COR-L47 (cell line): ENCODE results near the gene NACAD.

Experiments used
- DNase-seq: peaks from one replicate; lab custom pipeline; 2025; lab: John Stamatoyannopoulos, UW

NACAD gene, protein sequence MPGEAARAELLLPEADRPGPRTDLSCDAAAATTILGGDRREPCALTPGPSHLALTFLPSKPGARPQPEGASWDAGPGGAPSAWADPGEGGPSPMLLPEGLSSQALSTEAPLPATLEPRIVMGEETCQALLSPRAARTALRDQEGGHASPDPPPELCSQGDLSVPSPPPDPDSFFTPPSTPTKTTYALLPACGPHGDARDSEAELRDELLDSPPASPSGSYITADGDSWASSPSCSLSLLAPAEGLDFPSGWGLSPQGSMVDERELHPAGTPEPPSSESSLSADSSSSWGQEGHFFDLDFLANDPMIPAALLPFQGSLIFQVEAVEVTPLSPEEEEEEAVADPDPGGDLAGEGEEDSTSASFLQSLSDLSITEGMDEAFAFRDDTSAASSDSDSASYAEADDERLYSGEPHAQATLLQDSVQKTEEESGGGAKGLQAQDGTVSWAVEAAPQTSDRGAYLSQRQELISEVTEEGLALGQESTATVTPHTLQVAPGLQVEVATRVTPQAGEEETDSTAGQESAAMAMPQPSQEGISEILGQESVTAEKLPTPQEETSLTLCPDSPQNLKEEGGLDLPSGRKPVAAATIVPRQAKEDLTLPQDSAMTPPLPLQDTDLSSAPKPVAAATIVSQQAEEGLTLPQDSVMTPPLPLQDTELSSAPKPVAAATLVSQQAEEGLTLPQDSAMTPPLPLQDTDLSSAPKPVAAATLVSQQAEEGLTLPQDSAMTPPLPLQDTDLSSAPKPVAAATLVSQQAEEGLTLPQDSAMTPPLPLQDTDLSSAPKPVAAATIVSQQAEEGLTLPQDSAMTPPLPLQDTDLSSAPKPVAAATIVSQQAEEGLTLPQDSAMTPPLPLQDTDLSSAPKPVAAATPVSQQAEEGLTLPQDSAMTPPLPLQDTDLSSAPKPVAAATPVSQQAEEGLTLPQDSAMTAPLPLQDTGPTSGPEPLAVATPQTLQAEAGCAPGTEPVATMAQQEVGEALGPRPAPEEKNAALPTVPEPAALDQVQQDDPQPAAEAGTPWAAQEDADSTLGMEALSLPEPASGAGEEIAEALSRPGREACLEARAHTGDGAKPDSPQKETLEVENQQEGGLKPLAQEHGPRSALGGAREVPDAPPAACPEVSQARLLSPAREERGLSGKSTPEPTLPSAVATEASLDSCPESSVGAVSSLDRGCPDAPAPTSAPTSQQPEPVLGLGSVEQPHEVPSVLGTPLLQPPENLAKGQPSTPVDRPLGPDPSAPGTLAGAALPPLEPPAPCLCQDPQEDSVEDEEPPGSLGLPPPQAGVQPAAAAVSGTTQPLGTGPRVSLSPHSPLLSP (N-terminal part only)

DNA sequence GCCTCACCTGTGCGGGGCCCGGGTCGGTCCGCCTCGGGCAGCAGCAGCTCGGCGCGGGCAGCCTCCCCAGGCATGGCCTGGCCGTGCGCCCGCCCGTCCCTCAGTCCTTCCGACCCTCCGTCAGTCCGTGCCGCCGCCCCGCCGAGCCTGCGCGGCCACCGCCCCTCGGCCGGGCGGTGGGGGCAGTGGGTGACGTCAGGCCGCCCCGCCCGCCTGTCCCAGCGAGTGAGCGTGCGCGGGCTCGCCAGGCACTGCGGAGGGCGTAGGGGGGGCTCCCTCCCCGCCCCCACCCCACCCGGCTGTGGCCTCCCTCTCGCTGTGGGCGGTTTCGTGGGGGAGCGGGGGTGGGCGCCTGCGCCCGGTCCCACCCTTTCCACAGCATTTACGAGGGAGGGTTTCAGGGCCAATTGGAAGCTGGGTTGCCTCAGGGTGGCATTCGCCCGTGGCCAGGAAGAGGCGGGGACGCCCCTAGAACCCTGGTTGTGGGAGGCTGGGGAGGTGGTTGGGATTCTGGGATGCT lies at the start of gene NACAD:
Gene NACAD, minus strand, starts transcription at position 149 of the 520 bp plus-strand sequence. Its CDS starts 75 bp downstream, at position 74.
- no peak for DNase-seq

DNA sequence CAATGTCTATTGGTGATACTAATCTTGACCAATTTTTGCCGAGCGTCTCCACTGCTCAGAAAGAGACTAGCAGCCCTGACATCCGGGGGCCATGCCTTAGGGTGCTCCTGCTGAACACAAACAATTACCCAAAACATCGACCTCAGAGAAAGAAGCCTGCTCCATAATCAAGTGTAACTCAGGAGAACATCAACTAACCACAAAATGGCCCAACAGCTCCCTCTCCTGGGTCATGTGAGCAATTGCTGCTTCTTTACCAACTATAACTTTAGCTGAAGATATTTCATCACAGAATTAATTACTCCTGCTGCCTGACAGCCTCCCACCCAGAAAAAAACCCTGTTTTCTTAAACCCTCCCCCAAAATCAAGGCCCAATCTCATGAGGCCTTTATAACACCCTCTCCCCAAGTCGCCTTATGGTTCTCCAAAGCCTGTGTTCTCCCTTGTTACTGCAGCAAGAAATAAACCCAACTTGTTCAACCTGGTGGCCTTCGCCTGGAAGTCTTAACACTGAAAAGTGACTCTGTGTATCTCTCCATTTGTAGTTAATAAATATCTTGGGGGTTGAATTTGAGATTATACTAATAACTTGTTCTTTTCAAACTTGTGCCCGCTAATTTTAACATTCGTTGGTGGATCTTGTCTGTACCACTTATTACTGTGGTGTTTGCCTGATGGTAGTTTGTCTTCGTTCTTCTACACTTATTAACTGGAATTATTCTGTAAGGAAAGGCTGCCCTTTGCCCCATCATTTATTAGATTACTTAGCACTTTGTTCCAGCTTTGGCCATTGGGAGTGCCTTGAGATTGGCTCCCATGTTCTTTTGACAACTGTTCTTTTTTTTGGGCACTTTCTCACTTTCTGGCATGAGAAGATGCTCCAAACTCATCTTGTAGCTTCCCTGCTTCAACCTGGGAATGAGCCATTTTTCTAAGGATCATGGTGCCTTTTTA lies 47.6 kb upstream of the NACAD start:
- DNase-seq, result peak; percentile 62

DNA sequence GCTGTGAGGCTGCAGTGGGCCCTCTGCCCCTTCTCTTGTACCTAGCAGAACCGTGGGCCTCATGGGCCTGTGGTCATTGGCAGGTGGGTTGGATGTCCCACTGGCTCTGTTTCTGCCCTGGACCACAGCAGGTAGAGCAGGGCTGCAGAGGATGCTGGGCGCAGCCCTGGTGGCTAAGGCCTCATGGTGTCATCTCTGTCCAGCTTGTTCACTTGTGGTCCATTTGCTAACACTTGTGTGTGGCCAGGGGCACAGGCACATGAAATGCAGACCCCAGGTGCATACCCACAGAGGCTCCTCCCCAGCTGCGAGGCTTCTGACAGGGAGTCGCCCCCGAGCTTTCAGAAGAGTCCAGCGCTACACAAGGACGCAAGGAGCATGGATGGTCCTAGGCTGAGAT lies 45.1 kb upstream of the NACAD start:
- DNase-seq, result no peak

DNA sequence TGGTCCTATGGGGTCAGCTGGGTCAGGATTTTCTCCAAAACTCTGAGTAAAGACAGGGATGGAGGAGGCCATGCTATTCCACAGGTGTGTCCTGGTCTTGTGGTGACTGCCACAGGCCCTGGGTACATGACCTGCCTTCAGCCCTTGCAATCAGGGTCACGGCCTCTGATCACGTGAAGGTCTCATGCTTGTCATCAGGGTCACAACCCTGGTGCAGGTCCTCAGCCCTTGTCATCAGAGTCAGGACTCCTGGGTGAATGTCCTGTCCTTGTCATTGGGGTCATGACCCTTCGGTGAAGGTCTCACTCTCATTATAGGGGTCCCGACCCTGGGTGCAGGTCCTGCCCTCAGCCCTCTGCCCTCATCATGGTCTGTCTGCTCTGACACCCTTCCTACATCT lies 44.6 kb upstream of the NACAD start:
- DNase-seq, result no peak

DNA sequence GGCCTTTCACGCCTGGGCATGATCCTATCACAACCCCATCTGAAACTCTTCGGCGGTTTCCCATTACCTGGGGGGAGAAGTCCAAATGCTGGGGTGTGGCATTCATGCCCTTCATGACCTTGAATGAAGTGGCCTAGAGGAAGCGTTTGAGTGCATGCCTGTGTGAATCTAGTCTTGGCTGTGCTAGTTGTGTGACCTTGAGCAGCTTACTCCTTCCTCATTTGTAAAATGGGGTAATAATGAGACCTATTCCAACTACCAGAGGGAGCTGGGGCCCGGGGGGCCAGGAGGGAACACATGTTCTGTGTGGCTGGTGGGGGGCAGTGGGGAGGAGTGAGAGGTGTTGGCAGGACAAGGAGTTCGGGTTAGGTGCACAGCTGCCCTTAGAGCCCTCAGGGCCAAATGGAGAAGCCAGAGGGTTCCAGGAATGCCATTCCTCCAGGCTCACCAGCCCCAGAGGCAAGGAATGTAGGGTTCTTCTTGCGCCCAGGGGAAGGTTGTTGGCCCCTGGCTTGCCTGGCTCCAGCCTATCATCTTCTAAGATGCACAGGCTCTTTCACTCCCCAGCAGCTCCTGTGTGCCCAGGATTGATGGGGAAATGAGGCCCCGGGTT lies 44.0 kb upstream of the NACAD start:
- DNase-seq, result no peak

DNA sequence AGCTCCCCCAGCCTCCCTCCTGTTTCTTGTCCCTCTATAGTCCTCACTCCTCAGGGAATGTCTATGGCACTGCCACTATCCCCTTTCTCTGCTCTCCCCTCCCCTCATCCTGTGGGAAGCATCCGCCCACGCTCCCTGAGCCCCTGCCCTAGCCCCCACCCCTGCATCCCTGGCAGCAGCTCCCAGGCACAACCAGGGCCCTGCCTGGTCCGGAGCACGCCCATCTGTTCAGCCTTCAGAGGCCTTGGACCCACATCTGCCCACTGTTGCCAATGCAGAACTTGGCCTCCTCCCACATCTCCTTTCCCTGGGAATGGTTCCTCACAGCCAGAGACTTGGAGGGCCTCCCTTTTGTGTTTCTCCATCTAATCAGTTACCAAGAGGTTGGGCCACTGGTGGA lies 43.1 kb upstream of the NACAD start:
- DNase-seq, result no peak

DNA sequence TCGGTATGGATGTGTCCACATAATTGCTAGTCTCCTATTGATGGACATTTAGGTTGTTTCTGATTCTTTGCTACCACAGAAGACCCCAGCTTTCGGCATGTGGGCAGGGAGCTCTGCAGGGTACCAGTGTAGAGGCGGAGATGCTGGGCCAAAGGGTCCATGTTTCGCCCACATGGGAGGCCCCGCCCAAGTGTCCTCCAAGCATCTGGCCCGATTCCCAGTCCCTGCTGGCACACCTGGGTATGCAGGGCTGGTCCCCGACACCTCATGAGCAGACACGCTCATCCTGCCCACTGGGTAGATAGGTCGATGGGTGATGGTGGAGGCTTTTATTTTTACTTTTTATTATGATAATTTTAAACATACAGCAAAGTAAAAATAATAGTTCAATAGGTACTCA lies 42.1 kb upstream of the NACAD start:
- peak; percentile 55 for DNase-seq

DNA sequence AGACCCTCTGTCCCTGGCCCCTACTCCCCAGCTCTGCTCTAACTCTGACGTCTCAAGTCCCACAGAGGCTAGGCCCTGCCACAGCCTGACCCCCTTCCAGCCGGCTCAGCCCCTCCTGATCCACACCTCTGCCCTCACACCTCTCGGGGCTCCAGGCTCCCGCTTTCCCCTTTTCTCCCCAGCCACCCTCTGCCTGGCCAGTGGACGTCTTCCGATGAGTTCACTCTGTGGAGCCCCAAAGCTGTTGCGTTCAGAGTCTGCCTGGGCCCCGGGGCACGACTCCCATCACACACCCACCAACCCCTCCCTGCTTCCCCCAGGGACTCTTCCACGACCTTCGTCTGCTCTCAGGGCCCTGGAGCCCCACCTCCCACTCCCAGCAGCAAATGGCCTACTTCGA lies 41.1 kb upstream of the NACAD start:
- DNase-seq, result no peak

DNA sequence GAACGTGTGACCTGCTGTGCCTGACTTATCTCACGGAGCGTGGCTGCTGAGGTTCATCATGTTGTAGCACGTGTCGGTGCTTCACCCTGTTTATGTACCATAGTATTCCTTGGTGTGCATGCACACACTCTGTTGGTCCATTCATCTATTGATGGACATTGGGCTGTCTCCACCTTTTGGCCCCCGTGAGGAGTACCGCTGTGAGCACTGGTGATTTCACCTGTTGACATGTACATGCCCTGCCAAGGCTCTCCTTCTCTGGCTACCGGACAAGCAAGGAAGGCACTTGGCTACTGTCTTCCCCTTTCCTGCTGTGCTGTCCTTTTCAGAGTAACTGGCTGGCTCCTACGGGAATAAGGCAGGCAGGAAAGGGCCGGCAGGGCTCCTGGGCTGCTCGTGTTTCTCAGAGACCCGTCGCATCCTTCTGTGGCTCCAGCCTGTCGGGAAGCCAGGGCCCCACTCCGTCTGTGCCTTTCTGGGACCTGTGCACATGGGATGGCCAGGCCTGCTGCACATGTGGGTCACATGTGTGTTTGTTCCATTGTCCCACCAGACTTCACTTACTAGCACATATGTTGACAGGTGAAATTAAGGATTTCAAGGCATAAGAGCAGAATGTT lies 40.5 kb upstream of the NACAD start:
- no peak for DNase-seq

DNA sequence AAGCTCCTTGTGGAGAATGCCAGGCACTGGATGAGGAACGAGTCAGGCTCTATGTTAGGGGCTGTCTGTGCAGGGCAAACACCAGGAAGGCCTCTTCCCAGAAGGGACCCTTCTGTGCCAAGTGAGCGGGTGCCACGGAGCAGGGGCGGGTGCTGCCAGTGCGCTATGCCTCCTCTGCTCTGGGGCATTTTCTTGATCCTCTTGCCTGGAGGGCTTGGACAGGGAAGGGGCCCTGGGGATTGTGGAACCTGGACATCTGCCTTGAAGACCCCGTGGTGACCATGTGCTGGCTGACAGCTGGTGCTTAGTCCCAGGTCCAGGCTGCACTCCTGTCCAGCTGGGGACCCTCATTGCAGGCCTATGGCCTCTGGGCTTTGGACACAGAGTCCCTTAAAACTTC lies 38.2 kb upstream of the NACAD start:
- no peak for DNase-seq

DNA sequence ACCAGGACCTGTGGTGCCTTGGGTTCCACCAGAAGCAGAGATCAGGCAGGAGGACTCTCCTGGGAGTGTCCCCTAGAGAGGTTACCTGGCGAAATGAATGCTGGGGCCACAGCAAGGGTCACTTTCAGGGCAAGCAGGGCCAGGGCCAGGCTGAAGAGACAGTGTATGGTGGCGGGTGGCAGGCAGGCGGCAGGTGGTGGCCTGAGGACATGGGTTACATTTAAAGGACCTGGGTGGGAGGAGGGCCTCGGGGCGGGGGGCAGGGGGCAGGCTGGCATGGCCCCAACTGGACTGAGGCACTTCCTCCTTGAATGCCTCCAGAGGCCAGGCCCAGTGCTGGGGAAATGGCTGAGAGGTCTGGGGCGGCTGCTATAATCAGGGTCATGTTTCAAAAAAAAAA lies 37.4 kb upstream of the NACAD start:
- no peak for DNase-seq

DNA sequence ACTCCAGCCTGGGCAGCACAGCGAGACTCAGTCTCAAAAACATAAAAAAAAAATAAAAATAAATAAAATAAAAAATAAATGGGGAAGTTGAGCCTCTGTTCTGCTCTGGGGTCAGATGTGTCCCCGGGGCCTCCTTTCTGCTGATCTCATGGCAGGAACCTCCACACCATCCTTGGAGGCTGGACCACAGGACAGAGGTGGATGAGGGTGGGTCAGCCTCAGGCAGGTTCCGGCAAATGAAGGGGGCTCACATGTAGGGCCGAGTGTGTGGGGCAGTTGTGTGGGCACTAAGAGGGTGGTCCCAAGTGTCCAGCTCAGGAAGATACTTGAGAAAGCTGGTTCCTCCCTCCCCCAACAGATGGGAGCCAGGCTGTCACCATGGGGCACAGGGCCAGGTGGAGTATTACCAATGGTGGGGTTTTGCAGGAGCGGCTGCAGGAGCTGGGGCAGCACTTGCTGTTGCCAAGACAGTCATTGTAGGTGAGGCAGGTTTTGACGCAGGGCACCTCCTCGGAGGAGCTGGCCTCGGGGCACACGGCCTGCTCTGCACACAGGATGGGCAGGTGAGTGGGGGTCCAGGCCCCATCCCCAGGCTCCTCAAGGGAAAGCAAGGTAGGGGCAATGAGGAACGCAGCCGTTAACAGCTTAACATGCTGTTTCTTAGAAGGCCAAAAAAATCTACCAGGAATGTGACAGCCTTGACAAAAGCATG lies 36.6 kb upstream of the NACAD start:
- DNase-seq, result no peak

DNA sequence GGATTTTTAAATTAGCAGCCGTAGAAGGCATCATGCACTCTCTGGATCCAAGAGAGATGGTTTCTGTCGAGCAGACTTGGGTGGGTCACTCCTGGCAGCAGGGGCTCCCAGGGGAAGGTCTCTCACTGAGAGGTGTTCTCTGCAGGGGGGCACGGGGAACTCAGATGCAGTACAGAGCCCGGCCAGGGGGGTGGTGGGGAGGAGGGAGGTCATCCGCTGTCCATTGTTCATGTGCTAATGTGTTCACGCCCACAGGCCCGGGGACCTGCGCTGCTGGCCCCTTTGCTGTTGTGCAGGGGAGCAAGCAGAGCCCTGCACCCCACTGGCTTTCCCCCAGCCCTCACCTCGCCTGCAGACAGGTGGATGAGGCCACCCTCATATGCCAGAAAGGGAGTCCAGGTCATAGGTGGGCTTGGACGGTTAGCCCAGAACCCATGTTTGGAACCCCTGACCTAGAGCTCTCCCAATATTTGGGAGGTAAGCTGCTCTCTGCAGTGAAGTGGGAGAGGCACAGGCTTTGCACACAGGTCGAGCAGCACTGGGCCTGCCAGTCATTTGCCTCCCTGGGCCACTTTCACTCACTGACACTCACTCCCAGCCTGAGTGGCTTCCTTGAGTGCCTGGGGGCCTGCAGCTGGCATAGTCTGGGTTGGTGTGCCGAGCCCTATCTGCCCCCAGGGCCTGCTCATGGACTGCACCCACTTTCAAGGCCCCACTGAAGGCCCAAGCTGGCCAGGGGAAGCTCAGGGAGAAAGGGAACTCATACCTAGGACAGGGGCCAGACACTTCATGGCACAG lies 35.3 kb upstream of the NACAD start:
- DNase-seq, result peak; percentile 4

DNA sequence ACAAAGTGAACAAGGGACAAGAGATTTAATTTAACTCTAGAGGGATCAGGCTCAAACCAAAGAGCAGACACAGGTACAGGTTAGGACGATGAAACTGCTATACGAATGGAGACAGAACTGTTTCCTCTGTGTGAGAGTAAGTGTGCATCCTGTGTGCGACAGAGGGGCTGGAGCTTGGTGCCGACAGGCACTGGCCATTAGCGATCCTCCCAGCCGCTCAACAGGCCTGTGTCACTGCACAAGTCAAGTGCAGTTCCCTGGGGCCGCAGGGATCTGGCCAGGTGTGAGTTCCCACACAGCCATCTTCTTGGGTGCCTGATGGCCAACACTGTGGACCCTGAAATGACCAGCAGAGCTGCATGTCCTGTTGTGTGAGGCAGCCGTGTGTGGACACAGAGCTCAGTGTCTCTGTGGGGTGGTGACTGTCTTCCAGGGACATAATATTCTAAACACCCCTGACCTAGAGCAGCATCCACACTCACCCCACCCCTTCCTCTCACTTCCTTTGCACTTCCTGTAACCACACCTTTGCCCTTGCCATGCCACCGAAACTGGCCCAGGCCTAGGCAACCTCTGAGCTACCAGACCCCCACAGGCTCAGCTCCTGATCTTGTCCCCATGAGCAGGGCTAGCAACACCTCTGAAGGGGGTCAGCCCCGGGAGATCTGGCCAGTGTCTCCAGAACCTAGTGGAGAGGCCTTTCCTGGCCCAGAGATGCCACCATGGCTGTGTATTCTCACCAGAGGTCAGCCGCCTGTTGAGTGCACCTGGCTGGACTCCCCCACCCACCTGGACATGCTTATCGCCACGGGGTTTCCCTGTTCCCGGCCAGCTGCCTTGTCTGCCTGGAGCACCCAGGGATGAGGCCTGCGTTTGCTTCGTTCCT lies 34.4 kb upstream of the NACAD start:
- no peak for DNase-seq

DNA sequence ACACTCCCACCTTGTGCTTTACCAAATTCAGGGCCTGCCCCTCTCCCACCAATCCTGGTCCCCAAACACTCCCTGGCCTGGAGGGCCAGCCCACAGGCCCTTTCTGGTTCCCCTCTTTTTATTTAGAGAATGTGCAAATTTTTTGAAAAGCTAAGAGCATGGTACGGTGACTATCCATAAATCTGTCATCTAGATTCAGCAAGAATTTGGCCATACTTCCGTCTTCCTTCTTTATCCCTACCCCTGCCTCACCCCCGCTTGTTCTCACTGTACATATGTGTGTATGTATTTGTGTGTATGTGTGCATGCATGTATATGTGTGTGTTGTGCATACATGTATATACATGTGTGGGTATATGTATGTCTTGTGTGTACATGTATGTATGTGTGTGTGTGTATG lies 30.8 kb upstream of the NACAD start:
- DNase-seq, result no peak

DNA sequence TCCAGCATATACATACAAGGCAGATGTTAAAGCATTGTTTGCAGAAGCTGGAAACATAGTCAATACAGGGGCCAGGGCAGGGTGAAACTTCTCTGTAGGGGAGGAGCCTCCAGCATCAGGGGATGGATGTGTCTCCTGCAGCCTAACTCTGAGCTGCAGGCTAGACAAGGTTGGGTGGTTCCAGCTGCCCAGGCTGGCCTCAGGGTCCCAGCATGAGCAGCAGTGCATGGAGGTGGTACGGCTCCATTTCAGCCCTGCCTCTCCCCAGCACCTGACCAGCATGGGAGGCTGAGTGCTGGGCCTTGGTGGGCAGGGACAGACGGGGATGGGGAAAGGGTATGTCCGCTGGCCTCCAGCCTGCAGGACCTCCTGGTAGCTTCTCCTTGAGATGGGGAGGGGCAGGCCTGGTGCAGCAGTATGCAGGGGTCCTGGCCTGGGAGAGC lies 30.1 kb upstream of the NACAD start:
- no peak for DNase-seq

DNA sequence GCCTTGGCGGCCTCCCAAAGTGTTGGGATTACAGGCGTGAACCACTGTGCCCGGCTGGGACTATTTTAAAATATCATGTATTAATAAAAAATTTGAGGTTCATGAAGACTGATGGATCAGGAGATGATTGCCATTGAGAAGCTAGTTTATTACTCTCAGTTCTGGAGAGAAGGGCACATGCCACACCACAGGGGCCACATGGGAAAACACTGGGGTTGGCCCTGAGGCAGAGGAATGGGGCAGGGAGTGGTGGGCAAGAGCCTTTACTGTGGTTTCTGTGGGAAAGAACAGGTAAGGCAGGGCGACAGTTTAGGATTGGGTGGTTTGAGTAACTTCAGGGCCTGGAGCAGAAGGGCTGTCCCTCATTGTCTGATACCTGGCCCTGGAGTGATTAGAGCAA lies 29.5 kb upstream of the NACAD start:
- DNase-seq, result no peak
